HG03571 (cell line): ENCODE results near the gene WRAP53.

Source experiments
- ATAC-seq: cut with Tn5 transposase; IDR thresholded peaks from one replicate; pipeline ENCODE4 v1.9.1; 2021; ENCODE audit not compliant: unreplicated experiment

Gene WRAP53

GRCh38 chr17:7740481-7741001, 52.3 kb downstream of the WRAP53 start:
- ATAC-seq: no peak

DNA sequence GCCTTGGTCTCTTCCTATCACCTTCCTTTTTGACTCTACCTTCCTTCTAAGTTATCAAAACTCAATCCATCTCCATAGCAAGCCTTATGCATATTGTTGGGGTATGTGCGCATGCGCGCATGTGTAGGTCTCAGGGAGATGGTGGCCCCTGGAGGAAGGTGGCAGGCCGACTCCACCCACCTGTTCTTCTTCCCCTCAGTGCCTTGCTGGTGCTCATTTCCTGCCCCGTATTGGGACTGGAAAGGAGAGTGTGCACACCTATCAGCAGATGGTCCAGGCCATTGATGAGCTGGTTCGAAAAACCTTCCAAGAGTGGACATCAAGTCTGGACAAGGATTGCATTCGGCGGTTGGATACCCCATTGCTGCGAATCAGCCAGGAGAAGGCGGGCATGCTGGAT, 54.5 kb downstream of the WRAP53 start:
- ATAC-seq: no peak

- no peak for ATAC-seq
Observed at GRCh38 chr17:7744416-7744815, 56.1 kb downstream of the WRAP53 start.

- ATAC-seq: no peak
Observed at GRCh38 chr17:7745748-7746470, 57.6 kb downstream of the WRAP53 start.

- no peak for ATAC-seq
Observed at GRCh38 chr17:7747635-7748071, 59.4 kb downstream of the WRAP53 start.

- no peak for ATAC-seq
Observed at GRCh38 chr17:7748076-7748775, 59.9 kb downstream of the WRAP53 start.

DNA sequence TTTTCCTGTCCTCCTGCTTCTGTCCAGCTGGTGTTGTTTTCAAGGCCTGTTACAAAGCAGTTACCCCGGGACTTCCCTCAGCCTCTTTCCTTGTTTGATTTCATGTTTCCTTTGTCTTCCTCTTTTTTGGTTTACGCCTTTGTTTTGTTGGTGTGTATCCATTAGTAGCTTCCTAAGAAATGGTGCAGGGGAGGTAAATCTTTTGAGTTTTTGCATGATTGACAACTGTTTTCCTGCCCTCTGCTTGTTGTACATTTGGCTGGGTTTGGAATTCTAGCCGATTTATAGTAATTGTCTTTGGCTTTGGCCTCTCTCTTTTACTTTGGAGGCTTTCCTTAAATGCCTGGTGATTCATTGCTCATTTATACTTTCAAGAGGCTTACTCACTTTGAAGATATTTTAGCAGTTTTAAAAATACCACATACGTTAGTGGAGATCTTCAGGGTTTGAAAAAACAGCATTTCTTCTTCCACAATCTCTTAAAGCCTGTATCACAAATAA, 62.1 kb downstream of the WRAP53 start:
- no peak for ATAC-seq
